NT2/D1 (cell line): ENCODE measurements around the gene GDF7.
A peak's percentile ranks its signal among the peaks of the same experiment; 100 is the strongest.

Source experiments
- DNase-seq: peaks from one replicate; pipeline ENCODE4 v3.0.0-alpha.2; 2011; ENCODE audit warnings: low read depth, low spot score
- H3K27me3 ChIP-seq: 2 replicates; pipeline ENCODE4 v1.6.0; 2011; ENCODE audit warnings: mild to moderate bottlenecking; ENCODE audit not compliant: insufficient read length, insufficient read depth
- H3K36me3 ChIP-seq: 2 replicates; pipeline ENCODE4 v1.6.1; 2011; ENCODE audit warnings: mild to moderate bottlenecking, low read length, mixed read lengths; ENCODE audit not compliant: insufficient read depth, insufficient read length
- H3K4me1 ChIP-seq: 2 replicates; pipeline ENCODE4 v1.5.1; 2011; ENCODE audit not compliant: insufficient read depth, insufficient read length
- H3K4me3 ChIP-seq: 2 replicates; pipeline ENCODE4 v1.5.1; 2011; ENCODE audit warnings: low read depth; ENCODE audit not compliant: insufficient read length
- H3K9ac ChIP-seq: 2 replicates; pipeline ENCODE4 v1.6.0; 2011; ENCODE audit warnings: low read depth; ENCODE audit not compliant: insufficient read length
- H3K9me3 ChIP-seq: 2 replicates; pipeline ENCODE4 v1.5.1; 2011; ENCODE audit warnings: mild to moderate bottlenecking, low read length; ENCODE audit not compliant: insufficient read depth
- SUZ12 ChIP-seq: IDR thresholded peaks from 2 replicates; pipeline ENCODE4 v1.6.1; 2011; ENCODE audit not compliant: insufficient read length, insufficient read depth; ENCODE audit errors: extremely low read depth
- YY1 ChIP-seq: IDR thresholded peaks from 2 replicates; pipeline ENCODE4 v1.6.1; 2011; ENCODE audit not compliant: insufficient read length, insufficient read depth
- ZNF274 ChIP-seq: IDR thresholded peaks from 2 replicates; pipeline ENCODE4 v1.6.1; 2011; ENCODE audit warnings: mild to moderate bottlenecking, low read depth, low read length

The GDF7 gene

DNA sequence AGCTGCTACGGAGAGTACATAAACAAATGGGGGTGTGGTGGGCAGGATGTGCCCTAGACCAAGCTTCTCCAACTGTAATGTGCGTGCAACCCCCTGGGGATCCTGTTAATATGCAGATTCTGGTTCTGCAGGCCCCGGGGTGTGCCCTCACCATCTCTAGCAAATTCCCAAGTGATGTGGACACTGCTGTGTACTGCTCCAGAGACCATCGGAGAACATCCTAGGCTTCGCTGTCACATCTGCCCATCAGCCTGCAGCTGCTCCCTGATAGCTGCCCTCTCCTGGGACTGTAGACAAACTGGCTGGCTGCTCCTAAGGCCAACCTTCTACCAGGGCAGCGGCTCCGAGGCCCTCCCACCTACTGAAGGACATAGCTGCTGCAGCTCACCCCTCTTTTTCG, 19.2 kb upstream of the GDF7 start:
- TF ChIP-seq YY1: no peak
- TF ChIP-seq ZNF274: no peak
- Histone ChIP-seq H3K36me3 (peaks cover 12% of the 10 kb centered on the region), H3K4me3 (no peak overlapping the region), H3K27me3 (peaks cover 12% of the 10 kb centered on the region), H3K9ac (no peak overlapping the region), H3K9me3 (no peaks in the 10 kb centered on the region), H3K4me1 (peaks cover 6% of the 10 kb centered on the region)
- DNase-seq: no peak

DNA sequence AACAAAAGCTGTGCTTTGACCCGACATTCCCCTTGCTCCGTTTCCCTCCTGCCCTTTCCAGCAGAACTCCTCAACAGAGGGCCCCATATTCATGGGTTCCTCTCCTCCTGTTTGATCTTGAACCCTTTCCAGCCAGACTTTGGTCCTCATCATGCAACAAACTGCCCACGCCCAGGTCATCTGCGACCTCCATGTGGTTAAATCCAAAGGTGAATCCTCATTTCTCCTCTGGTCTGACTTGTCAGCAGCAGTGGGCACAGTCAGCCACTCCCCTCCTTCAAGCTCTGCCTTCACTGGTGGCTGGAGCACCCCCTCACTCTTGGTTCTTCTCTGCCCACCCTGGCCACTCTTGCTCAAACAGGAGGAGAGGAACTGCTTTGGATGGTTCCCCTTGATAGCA, 18.7 kb upstream of the GDF7 start:
- H3K4me1 ChIP-seq: peaks cover 6% of the 10 kb centered on the region
- H3K27me3 ChIP-seq: peaks cover 12% of the 10 kb centered on the region
- TF ChIP-seq YY1 (no peak), ZNF274 (no peak), SUZ12 (no peak)
- H3K9me3 ChIP-seq: no peaks in the 10 kb centered on the region
- no peak overlapping the region for H3K4me3 ChIP-seq
- H3K36me3 ChIP-seq: peaks cover 12% of the 10 kb centered on the region
- no peak for DNase-seq
- H3K9ac ChIP-seq: no peak overlapping the region

DNA sequence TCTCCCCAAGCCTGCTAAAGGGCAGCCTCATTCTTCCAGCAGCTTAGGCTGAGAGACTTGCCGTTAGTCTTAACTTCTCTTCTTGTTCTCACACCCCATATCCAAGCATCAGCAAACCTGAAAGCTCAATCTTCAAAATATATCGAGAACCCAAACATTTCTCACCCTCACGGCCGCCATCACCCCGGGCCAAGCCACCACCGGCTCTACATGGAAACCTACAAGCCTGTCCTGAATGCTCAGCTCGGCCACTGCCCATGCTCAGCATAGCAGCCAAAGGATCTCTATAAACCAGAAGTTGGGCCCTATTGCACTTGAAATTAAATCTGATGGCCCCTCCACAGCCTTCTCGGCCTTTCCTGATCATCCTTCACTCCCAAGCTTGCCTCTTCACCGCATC, 18.1 kb upstream of the GDF7 start:
- no peak overlapping the region for H3K4me3 ChIP-seq
- H3K9me3 ChIP-seq: no peaks in the 10 kb centered on the region
- DNase-seq: no peak
- no peak for TF ChIP-seq SUZ12
- TF ChIP-seq YY1: no peak
- no peak for TF ChIP-seq ZNF274
- H3K36me3 ChIP-seq: peaks cover 12% of the 10 kb centered on the region
- peaks cover 6% of the 10 kb centered on the region for H3K4me1 ChIP-seq
- H3K9ac ChIP-seq: no peak overlapping the region
- H3K27me3 ChIP-seq: peaks cover 12% of the 10 kb centered on the region

DNA sequence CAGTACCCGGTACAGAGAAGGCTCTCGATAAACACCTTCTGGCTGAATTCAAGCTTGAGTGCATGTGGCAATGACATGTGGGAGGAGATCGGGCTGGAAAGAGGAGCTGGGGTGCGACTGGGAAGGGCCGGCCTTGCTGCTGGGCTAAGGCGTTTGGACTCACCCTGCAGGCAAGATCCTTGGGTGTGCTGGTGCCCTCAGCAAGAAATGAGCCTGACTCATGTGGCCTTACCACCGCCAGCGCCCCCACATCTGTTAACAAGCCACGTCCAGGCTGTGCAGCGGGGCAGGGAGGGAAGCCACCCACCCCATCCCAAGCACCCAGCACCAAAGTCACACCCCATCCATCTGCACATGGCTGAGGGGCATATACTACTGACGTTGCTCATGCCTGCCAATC, 17.4 kb upstream of the GDF7 start:
- H3K4me3 ChIP-seq: no peak overlapping the region
- peaks cover 12% of the 10 kb centered on the region for H3K27me3 ChIP-seq
- no peak overlapping the region for H3K9ac ChIP-seq
- peaks cover 9% of the 10 kb centered on the region for H3K36me3 ChIP-seq
- TF ChIP-seq ZNF274: no peak
- no peak for TF ChIP-seq SUZ12
- TF ChIP-seq YY1: no peak
- H3K4me1 ChIP-seq: peaks cover 6% of the 10 kb centered on the region
- H3K9me3 ChIP-seq: no peaks in the 10 kb centered on the region
- DNase-seq: no peak

DNA sequence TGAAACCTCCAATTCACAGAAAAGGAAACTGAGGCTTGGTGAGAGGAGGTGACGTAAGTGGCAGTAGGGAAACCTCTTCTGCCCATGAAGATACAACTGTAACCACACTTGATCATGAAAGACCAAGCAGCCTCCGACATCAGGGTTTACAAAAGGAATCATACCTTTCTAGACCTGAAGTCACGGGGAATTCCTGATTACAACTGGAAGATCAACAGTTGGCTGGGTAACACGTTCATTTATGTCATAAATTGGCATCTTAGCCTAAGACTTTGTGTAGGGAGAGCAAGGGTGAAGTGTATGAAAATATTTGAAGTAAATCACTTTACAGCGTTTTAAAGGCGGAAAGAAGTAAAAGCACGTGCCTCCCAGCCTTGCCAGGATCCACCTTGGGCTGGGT, 17.0 kb upstream of the GDF7 start:
- Histone ChIP-seq H3K9me3 (no peaks in the 10 kb centered on the region), H3K36me3 (peaks cover 5% of the 10 kb centered on the region), H3K9ac (peak overlapping the region; percentile 53), H3K4me3 (peak overlapping the region; percentile 48), H3K4me1 (peaks cover 6% of the 10 kb centered on the region), H3K27me3 (peaks cover 12% of the 10 kb centered on the region)
- TF ChIP-seq YY1: no peak
- no peak for TF ChIP-seq SUZ12
- no peak for TF ChIP-seq ZNF274
- DNase-seq: no peak

DNA sequence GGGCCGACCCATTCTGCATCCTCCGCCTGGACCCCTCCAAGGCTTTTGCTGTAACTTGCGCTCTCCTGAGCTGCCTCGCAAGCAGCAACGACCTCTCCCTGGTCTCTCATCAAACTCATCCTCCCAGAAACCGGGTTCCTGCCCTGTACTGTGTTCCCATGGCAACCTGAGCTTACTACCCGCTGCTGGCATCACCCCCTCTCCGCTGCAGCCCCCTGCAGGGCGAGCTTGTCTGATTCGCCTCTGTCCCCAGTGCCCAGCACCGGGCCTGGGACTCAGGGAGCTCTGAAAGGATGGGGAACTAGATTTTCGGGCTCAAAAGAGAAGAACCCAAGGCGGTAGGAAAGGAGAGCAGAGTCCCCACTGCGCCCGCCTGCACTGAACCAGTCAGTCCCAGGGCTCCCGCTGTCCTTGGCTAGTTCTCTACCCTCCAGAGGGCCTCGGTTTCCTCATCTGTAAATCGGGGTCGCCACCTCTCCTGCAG, 16.5 kb upstream of the GDF7 start:
- peak overlapping the region; percentile 53 for H3K9ac ChIP-seq
- no peaks in the 10 kb centered on the region for H3K9me3 ChIP-seq
- DNase-seq: no peak
- H3K4me1 ChIP-seq: peaks cover 6% of the 10 kb centered on the region
- H3K27me3 ChIP-seq: peaks cover 12% of the 10 kb centered on the region
- no peak for TF ChIP-seq SUZ12
- no peak for TF ChIP-seq ZNF274
- no peak for TF ChIP-seq YY1
- peak overlapping the region; percentile 48 for H3K4me3 ChIP-seq
- H3K36me3 ChIP-seq: peaks cover under 1% of the 10 kb centered on the region

DNA sequence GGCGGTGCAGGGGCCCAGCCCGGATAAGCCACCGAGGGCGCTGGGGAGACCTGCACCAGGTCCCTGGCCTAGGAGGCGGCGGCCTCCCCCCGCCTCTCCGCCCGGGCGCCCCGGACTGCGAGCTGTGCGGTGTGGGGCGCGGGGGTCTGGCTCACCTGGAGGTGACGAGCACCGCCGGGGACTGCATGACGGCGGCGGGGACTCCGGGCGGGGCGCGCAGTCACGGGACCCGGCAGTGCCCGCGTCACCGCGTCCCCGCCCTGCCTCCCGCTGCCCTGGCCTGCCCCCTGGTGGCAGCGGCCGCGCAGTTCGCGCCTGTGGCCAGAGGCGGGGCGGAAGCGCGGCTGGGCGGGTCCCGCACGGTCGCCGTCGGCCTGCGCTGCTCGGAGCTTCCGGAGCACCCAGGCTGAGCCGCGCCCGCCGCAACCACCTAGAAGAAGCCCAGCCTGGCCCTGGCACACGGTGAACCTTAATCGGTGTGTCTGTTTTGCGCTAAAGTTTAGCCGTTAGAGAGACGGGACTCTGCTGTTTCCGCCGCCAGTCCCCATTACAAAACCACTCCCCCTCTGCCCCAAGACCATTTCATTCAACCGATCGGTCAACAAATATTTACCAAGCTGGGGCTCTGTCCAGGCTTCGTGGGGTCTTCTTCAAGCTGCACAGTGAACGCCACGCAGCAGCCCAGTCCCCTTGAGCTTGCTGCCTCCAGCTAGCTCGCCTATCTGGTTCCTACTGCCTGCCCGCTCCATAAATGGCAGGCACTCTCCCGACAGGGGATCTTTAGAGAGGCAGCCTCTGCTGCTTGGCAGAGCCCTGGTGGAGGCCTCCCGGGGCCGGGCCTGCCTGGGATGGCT, 15.8 kb upstream of the GDF7 start, which contains the start of gene HS1BP3:
Gene HS1BP3, minus strand, starts transcription at position 222 of the 854 bp plus-strand sequence. Its CDS starts 35 bp downstream, at position 187.
- TF ChIP-seq SUZ12 (no peak), ZNF274 (no peak), YY1 (no peak)
- H3K9me3 ChIP-seq: no peaks in the 10 kb centered on the region
- DNase-seq: peak; percentile 77
- peaks cover 12% of the 10 kb centered on the region for H3K27me3 ChIP-seq
- peak within 1 kb of the TSS; percentile 58 for H3K4me3 ChIP-seq
- peaks cover 6% of the 10 kb centered on the region for H3K4me1 ChIP-seq
- H3K9ac ChIP-seq: peak within 1 kb of the TSS; percentile 88
- no peaks in the 10 kb centered on the region for H3K36me3 ChIP-seq

DNA sequence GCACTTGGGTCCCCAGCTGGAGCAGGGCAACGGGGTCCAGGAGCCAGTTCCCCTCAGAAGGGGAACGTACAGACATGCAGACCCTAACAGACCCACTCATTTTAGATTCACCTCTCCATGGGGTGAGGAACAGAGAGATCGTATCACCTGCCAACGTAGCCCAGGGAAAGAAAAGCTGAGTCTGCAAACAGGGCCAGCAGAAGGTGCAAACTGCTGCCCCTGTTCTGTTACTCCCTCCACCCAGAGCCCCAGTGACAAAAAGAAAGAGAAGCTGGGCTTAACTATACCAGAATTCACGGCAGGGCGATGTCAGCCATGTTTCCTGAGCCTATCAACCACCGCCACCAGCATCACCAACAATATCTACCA, 15.2 kb upstream of the GDF7 start:
- Histone ChIP-seq H3K9ac (peak overlapping the region; percentile 88), H3K36me3 (no peaks in the 10 kb centered on the region), H3K9me3 (no peaks in the 10 kb centered on the region), H3K4me1 (peaks cover 6% of the 10 kb centered on the region), H3K4me3 (peak overlapping the region; percentile 58), H3K27me3 (peaks cover 12% of the 10 kb centered on the region)
- no peak for DNase-seq
- no peak for TF ChIP-seq SUZ12
- TF ChIP-seq ZNF274: no peak
- TF ChIP-seq YY1: no peak
